Fibroblast of lung (primary cell): ENCODE results near the gene RCAN2.

ENCODE experiments used
- CTCF ChIP-seq, 2 donors: IDR thresholded peaks in 1 of 2; conservative IDR thresholded peaks in 1 of 2; 1 replicate in 1 of 2; 2 replicates in 1 of 2; pipeline ENCODE4 v1.5.1; 2011 to 2012; ENCODE audit warnings: low read length in 2 of 2, control low read depth in 1 of 2, inconsistent platforms in 1 of 2, low read depth in 1 of 2, mild to moderate bottlenecking in 1 of 2
- EZH2 ChIP-seq: IDR thresholded peaks from 2 replicates; pipeline ENCODE4 v1.5.1; 2012; ENCODE audit warnings: low read length, control low read depth, mild to moderate bottlenecking; ENCODE audit errors: missing control alignments

GRCh38 chr6:46393940-46394337 lies 97.3 kb downstream of the RCAN2 start:
- no peak for TF ChIP-seq CTCF (conservative IDR thresholded peaks at IDR 0.05 in 1 of 2, IDR thresholded peaks at IDR 0.05 in 1 of 2; ENCODE audit: low read depth in 1 of 2, low read length in 2 of 2)
- no peak for TF ChIP-seq EZH2
